ENCODE results near the gene FANCL.
"Not testable (repeated sequence)": the region's sequence is repeated elsewhere in the genome, so short reads cannot be mapped to it uniquely, and the experiment has no call there.

FANCL gene

GRCh38 chr2:58235170-58235569 lies 6.0 kb downstream of the FANCL start:
- no peak overlapping the region for H3K4me3 ChIP-seq (ENCODE audit: insufficient read length, low read depth)
- no peak overlapping the region for H3K9ac ChIP-seq (ENCODE audit: insufficient read length, low read depth)
- H3K4me1 ChIP-seq (ENCODE audit: insufficient read depth, insufficient read length): no peaks in the 10 kb centered on the region
- no peak for TF ChIP-seq YY1 (IDR thresholded peaks at IDR 0.05; ENCODE audit: insufficient read depth, insufficient read length)
- no peak for TF ChIP-seq ZNF274 (IDR thresholded peaks at IDR 0.05; ENCODE audit: low read depth, low read length)
- no peak for TF ChIP-seq SUZ12 (IDR thresholded peaks at IDR 0.05; ENCODE audit: extremely low read depth, insufficient read depth, insufficient read length)
- H3K36me3 ChIP-seq (ENCODE audit: insufficient read depth, insufficient read length, low read length): peaks cover 7% of the 10 kb centered on the region
- DNase-seq (ENCODE audit: low read depth, low spot score): no peak
- H3K27me3 ChIP-seq (ENCODE audit: insufficient read depth, insufficient read length): no peaks in the 10 kb centered on the region
- no peaks in the 10 kb centered on the region; the same call in 1 of the 2 replicates for H3K9me3 ChIP-seq (ENCODE audit: insufficient read depth, low read length)

GRCh38 chr2:58228299-58228698 lies 12.8 kb downstream of the FANCL start:
- Histone ChIP-seq H3K9ac (ENCODE audit: insufficient read length, low read depth) (no peak overlapping the region), H3K4me1 (ENCODE audit: insufficient read depth, insufficient read length) (no peaks in the 10 kb centered on the region), H3K36me3 (ENCODE audit: insufficient read depth, insufficient read length, low read length) (peaks cover 20% of the 10 kb centered on the region), H3K4me3 (ENCODE audit: insufficient read length, low read depth) (no peak overlapping the region), H3K27me3 (ENCODE audit: insufficient read depth, insufficient read length) (no peaks in the 10 kb centered on the region), H3K9me3 (ENCODE audit: insufficient read depth, low read length) (no peaks in the 10 kb centered on the region)
- no peak for DNase-seq (ENCODE audit: low read depth, low spot score)
- TF ChIP-seq ZNF274 (IDR thresholded peaks at IDR 0.05; ENCODE audit: low read depth, low read length) (no peak), SUZ12 (IDR thresholded peaks at IDR 0.05; ENCODE audit: extremely low read depth, insufficient read depth, insufficient read length) (no peak), YY1 (IDR thresholded peaks at IDR 0.05; ENCODE audit: insufficient read depth, insufficient read length) (no peak)

- no peak overlapping the region for H3K9ac ChIP-seq (ENCODE audit: insufficient read length, low read depth)
- H3K27me3 ChIP-seq (ENCODE audit: insufficient read depth, insufficient read length): no peaks in the 10 kb centered on the region
- TF ChIP-seq SUZ12 (IDR thresholded peaks at IDR 0.05; ENCODE audit: extremely low read depth, insufficient read depth, insufficient read length) (no peak), ZNF274 (IDR thresholded peaks at IDR 0.05; ENCODE audit: low read depth, low read length) (no peak), YY1 (IDR thresholded peaks at IDR 0.05; ENCODE audit: insufficient read depth, insufficient read length) (no peak)
- no peak overlapping the region for H3K4me3 ChIP-seq (ENCODE audit: insufficient read length, low read depth)
- no peaks in the 10 kb centered on the region for H3K9me3 ChIP-seq (ENCODE audit: insufficient read depth, low read length)
- no peaks in the 10 kb centered on the region for H3K4me1 ChIP-seq (ENCODE audit: insufficient read depth, insufficient read length)
- no peak for DNase-seq (ENCODE audit: low read depth, low spot score)
- peaks cover 20% of the 10 kb centered on the region for H3K36me3 ChIP-seq (ENCODE audit: insufficient read depth, insufficient read length, low read length)
These were observed 13.8 kb downstream of the FANCL start for GRCh38 chr2:58227171-58227917.

- Histone ChIP-seq H3K9ac (ENCODE audit: insufficient read length, low read depth) (no peak overlapping the region), H3K36me3 (ENCODE audit: insufficient read depth, insufficient read length, low read length) (peaks cover 21% of the 10 kb centered on the region), H3K4me1 (ENCODE audit: insufficient read depth, insufficient read length) (no peaks in the 10 kb centered on the region), H3K27me3 (ENCODE audit: insufficient read depth, insufficient read length) (no peaks in the 10 kb centered on the region), H3K4me3 (ENCODE audit: insufficient read length, low read depth) (no peak overlapping the region), H3K9me3 (ENCODE audit: insufficient read depth, low read length) (no peaks in the 10 kb centered on the region)
- TF ChIP-seq SUZ12 (IDR thresholded peaks at IDR 0.05; ENCODE audit: extremely low read depth, insufficient read depth, insufficient read length): no peak
- no peak for TF ChIP-seq ZNF274 (IDR thresholded peaks at IDR 0.05; ENCODE audit: low read depth, low read length)
- no peak for TF ChIP-seq YY1 (IDR thresholded peaks at IDR 0.05; ENCODE audit: insufficient read depth, insufficient read length)
- no peak for DNase-seq (ENCODE audit: low read depth, low spot score)
These were observed 19.2 kb downstream of the FANCL start for GRCh38 chr2:58221909-58222308.

- no peak overlapping the region for H3K4me3 ChIP-seq (ENCODE audit: insufficient read length, low read depth)
- no peak for DNase-seq (ENCODE audit: low read depth, low spot score)
- no peaks in the 10 kb centered on the region for H3K4me1 ChIP-seq (ENCODE audit: insufficient read depth, insufficient read length)
- no peaks in the 10 kb centered on the region for H3K27me3 ChIP-seq (ENCODE audit: insufficient read depth, insufficient read length)
- peaks cover 30% of the 10 kb centered on the region; the same call in 1 of the 2 replicates for H3K9me3 ChIP-seq (ENCODE audit: insufficient read depth, low read length)
- peaks cover 46% of the 10 kb centered on the region for H3K36me3 ChIP-seq (ENCODE audit: insufficient read depth, insufficient read length, low read length)
- H3K9ac ChIP-seq (ENCODE audit: insufficient read length, low read depth): no peak overlapping the region
- TF ChIP-seq ZNF274 (IDR thresholded peaks at IDR 0.05; ENCODE audit: low read depth, low read length): no peak
- TF ChIP-seq YY1 (IDR thresholded peaks at IDR 0.05; ENCODE audit: insufficient read depth, insufficient read length): no peak
- TF ChIP-seq SUZ12 (IDR thresholded peaks at IDR 0.05; ENCODE audit: extremely low read depth, insufficient read depth, insufficient read length): no peak
These were observed 25.7 kb downstream of the FANCL start for GRCh38 chr2:58215429-58215828.

GRCh38 chr2:58210951-58211568 lies 30.1 kb downstream of the FANCL start:
- peaks cover 38% of the 10 kb centered on the region; the same call in 1 of the 2 replicates for H3K9me3 ChIP-seq (ENCODE audit: insufficient read depth, low read length)
- H3K9ac ChIP-seq (ENCODE audit: insufficient read length, low read depth); DNase-seq (ENCODE audit: low read depth, low spot score); H3K4me1 ChIP-seq (ENCODE audit: insufficient read depth, insufficient read length); H3K27me3 ChIP-seq (ENCODE audit: insufficient read depth, insufficient read length); H3K4me3 ChIP-seq (ENCODE audit: insufficient read length, low read depth): not testable (repeated sequence)
- H3K36me3 ChIP-seq (ENCODE audit: insufficient read depth, insufficient read length, low read length): peaks cover 43% of the 10 kb centered on the region

GRCh38 chr2:58207189-58207588 lies 33.9 kb downstream of the FANCL start:
- Histone ChIP-seq H3K4me3 (ENCODE audit: insufficient read length, low read depth) (no peak overlapping the region), H3K4me1 (ENCODE audit: insufficient read depth, insufficient read length) (no peaks in the 10 kb centered on the region), H3K36me3 (ENCODE audit: insufficient read depth, insufficient read length, low read length) (peaks cover 22% of the 10 kb centered on the region), H3K9ac (ENCODE audit: insufficient read length, low read depth) (no peak overlapping the region), H3K27me3 (ENCODE audit: insufficient read depth, insufficient read length) (no peaks in the 10 kb centered on the region), H3K9me3 (ENCODE audit: insufficient read depth, low read length) (peaks cover 21% of the 10 kb centered on the region; the same call in 1 of the 2 replicates)
- no peak for DNase-seq (ENCODE audit: low read depth, low spot score)
- no peak for TF ChIP-seq YY1 (IDR thresholded peaks at IDR 0.05; ENCODE audit: insufficient read depth, insufficient read length)
- TF ChIP-seq SUZ12 (IDR thresholded peaks at IDR 0.05; ENCODE audit: extremely low read depth, insufficient read depth, insufficient read length): no peak
